Measurements from ENCODE around the gene PTPRD. TPM values are rescaled to one million over a fixed set of nuclear protein-coding genes. Genes with fewer than 3 reads are reported as not detected.

Gene PTPRD
- total and polyA plus RNA-seq, 9 donors: 45.2 to 104 (median 80.0) TPM

GRCh38 chr9:10146517-10147331 is 466.1 kb downstream of the PTPRD start:
- no peaks in the 10 kb centered on the region for H3K4me1 ChIP-seq (ENCODE audit: control insufficient read depth, insufficient read depth, low read length)
- no peak overlapping the region for H3K27ac ChIP-seq (ENCODE audit: low read length)
- no peak for DNase-seq
- no peaks in the 10 kb centered on the region for H3K27me3 ChIP-seq (ENCODE audit: control insufficient read depth, insufficient read depth, low read length)
- H3K36me3 ChIP-seq (ENCODE audit: control insufficient read depth, insufficient read depth, low read length): no peaks in the 10 kb centered on the region
- H3K4me3 ChIP-seq (ENCODE audit: low read length): no peak overlapping the region
- H3K9me3 ChIP-seq (replicated peaks; ENCODE audit: control insufficient read depth, low read depth, low read length): no peaks in the 10 kb centered on the region
- WGBS (ENCODE audit: insufficient coverage): 100% methylated on average over 1 of the region's 8 CpGs

DNA sequence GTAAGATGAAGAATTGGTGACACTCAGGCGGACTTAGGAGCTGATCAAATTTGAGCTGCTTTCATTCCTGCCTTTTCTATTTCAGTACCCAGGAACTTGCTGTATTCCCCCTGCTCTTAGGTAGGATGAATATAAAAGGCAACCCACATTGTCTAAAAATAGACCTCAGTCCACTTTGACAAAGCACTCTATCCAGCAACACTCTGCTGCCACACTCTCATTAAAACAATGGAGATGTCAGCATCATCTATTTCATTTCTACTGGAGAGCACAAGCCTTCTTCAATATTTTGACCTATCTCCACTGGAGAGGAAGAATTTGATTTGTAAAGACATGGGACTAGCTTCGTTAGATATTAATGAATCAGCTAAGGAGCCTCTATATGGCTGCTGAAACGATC is 468.4 kb downstream of the PTPRD start:
- no peaks in the 10 kb centered on the region for H3K4me1 ChIP-seq (ENCODE audit: control insufficient read depth, insufficient read depth, low read length)
- H3K36me3 ChIP-seq (ENCODE audit: control insufficient read depth, insufficient read depth, low read length): no peaks in the 10 kb centered on the region
- H3K9me3 ChIP-seq (replicated peaks; ENCODE audit: control insufficient read depth, low read depth, low read length): no peaks in the 10 kb centered on the region
- no peak for DNase-seq
- H3K27ac ChIP-seq (ENCODE audit: low read length): no peak overlapping the region
- H3K27me3 ChIP-seq (ENCODE audit: control insufficient read depth, insufficient read depth, low read length): no peaks in the 10 kb centered on the region
- WGBS (ENCODE audit: insufficient coverage): no CpG with 5 or more reads among the region's 3 CpGs
- no peak overlapping the region for H3K4me3 ChIP-seq (ENCODE audit: low read length)

DNA sequence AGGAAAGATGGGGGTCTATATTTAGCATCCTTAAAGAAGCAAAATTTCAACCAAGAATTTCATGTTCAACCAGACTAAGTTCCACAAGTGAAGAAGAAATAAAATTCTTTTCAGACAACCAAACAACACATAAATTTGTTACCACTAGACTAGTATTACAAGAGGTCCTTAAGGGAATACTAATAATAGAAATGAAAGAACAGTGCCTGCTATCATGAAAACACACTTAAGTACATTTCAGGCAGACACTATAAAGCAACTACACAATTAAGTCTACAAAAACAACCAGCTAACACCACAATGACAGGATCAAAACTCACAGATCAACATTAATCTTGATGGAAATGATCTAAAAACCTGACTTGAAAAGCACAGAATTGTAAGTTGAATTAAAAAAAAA is 477.2 kb downstream of the PTPRD start:
- Histone ChIP-seq H3K4me3 (ENCODE audit: low read length) (no peak overlapping the region), H3K4me1 (ENCODE audit: control insufficient read depth, insufficient read depth, low read length) (no peaks in the 10 kb centered on the region), H3K27me3 (ENCODE audit: control insufficient read depth, insufficient read depth, low read length) (no peaks in the 10 kb centered on the region), H3K9me3 (replicated peaks; ENCODE audit: control insufficient read depth, low read depth, low read length) (no peaks in the 10 kb centered on the region), H3K36me3 (ENCODE audit: control insufficient read depth, insufficient read depth, low read length) (no peaks in the 10 kb centered on the region), H3K27ac (ENCODE audit: low read length) (no peak overlapping the region)
- DNase-seq: no peak

DNA sequence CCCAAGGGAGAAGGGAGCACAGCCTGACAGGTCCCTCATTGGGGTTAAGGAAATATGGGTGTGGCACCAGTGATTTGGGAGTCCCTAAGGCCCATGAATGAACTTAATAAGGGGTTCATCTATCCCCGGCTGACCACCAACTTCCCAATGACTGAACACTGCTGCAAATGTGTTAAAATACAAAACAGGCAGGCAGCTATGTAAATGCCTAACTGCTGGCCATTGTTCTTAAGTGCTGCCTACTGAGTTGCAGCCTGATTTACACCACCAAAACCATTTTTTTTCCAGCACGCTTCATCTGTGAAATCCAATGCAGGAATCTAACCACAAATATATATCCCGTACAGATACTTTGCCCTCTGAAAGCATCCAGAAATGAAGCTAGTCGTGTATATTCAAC is 478.5 kb downstream of the PTPRD start:
- Histone ChIP-seq H3K4me1 (ENCODE audit: control insufficient read depth, insufficient read depth, low read length) (no peaks in the 10 kb centered on the region), H3K36me3 (ENCODE audit: control insufficient read depth, insufficient read depth, low read length) (no peaks in the 10 kb centered on the region), H3K27ac (ENCODE audit: low read length) (no peak overlapping the region), H3K4me3 (ENCODE audit: low read length) (no peak overlapping the region), H3K9me3 (replicated peaks; ENCODE audit: control insufficient read depth, low read depth, low read length) (no peaks in the 10 kb centered on the region), H3K27me3 (ENCODE audit: control insufficient read depth, insufficient read depth, low read length) (no peaks in the 10 kb centered on the region)
- no peak for DNase-seq
- WGBS (ENCODE audit: insufficient coverage): 81% methylated on average over 3 of the region's 4 CpGs

DNA sequence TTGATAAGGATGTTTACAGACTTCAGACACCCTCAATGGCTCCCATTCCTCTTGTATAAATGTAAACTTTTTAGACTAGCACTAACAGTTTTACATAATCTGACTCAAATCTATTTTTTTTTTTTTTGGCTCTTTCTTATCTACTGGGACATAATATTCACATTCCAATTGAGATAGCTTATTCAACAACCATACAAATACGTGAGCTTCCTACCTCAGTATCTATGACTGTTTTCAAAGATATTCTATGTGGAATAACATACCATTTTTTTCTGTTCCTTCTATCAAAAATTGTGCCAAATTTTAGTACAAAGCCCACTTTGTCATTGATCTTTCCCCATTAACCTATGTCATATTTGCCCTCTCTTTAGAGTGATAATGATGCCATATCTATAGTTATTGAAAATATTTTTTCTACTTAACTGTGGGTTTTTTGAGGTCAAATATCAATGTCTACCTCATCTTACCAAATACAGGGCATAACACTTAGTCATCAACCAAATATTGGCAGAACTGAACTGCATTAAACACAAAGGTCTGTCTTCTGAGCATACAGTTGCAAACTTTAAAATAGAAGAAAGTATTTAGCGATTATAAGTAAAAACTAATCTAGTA is 482.6 kb downstream of the PTPRD start:
- no peak overlapping the region for H3K4me3 ChIP-seq (ENCODE audit: low read length)
- no peaks in the 10 kb centered on the region for H3K27me3 ChIP-seq (ENCODE audit: control insufficient read depth, insufficient read depth, low read length)
- no peaks in the 10 kb centered on the region for H3K9me3 ChIP-seq (replicated peaks; ENCODE audit: control insufficient read depth, low read depth, low read length)
- no peaks in the 10 kb centered on the region for H3K4me1 ChIP-seq (ENCODE audit: control insufficient read depth, insufficient read depth, low read length)
- no peaks in the 10 kb centered on the region for H3K36me3 ChIP-seq (ENCODE audit: control insufficient read depth, insufficient read depth, low read length)
- no peak overlapping the region for H3K27ac ChIP-seq (ENCODE audit: low read length)
- DNase-seq: no peak
- WGBS (ENCODE audit: insufficient coverage): no CpG with 5 or more reads among the region's 2 CpGs

- no peaks in the 10 kb centered on the region for H3K4me1 ChIP-seq (ENCODE audit: control insufficient read depth, insufficient read depth, low read length)
- no peak overlapping the region for H3K4me3 ChIP-seq (ENCODE audit: low read length)
- H3K9me3 ChIP-seq (replicated peaks; ENCODE audit: control insufficient read depth, low read depth, low read length): no peaks in the 10 kb centered on the region
- no peaks in the 10 kb centered on the region for H3K36me3 ChIP-seq (ENCODE audit: control insufficient read depth, insufficient read depth, low read length)
- H3K27ac ChIP-seq (ENCODE audit: low read length): no peak overlapping the region
- no peak for DNase-seq
- H3K27me3 ChIP-seq (ENCODE audit: control insufficient read depth, insufficient read depth, low read length): no peaks in the 10 kb centered on the region
- no CpG with 5 or more reads among the region's 1 CpG for WGBS (ENCODE audit: insufficient coverage)
Observed at GRCh38 chr9:10127867-10128266, 484.9 kb downstream of the PTPRD start.

DNA sequence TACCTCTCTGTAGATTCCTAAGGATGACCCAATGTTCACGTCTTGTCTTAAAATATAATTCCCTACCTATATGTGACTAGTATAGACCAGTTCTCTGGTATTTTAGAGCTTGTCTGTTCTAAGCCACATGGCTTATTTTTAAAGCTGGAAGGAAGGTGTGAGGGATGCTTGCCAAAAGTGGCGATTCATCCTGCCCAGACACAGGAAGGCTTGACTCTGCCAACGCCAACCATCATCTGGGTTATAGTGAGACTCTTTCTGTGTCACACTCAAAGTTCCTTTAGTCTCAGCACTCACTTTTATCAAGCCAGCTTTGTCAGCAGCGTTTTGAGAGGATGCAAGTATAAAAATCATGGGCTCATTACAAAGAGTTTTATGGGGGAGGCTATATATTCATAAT is 500.0 kb downstream of the PTPRD start:
- no CpG with 5 or more reads among the region's 4 CpGs for WGBS (ENCODE audit: insufficient coverage)
- Histone ChIP-seq H3K4me3 (ENCODE audit: low read length) (no peak overlapping the region), H3K27ac (ENCODE audit: low read length) (no peak overlapping the region), H3K27me3 (ENCODE audit: control insufficient read depth, insufficient read depth, low read length) (no peaks in the 10 kb centered on the region), H3K4me1 (ENCODE audit: control insufficient read depth, insufficient read depth, low read length) (no peaks in the 10 kb centered on the region), H3K9me3 (replicated peaks; ENCODE audit: control insufficient read depth, low read depth, low read length) (no peaks in the 10 kb centered on the region), H3K36me3 (ENCODE audit: control insufficient read depth, insufficient read depth, low read length) (no peaks in the 10 kb centered on the region)
- DNase-seq: no peak

- H3K36me3 ChIP-seq (ENCODE audit: control insufficient read depth, insufficient read depth, low read length): no peaks in the 10 kb centered on the region
- WGBS (ENCODE audit: insufficient coverage): no CpG with 5 or more reads among the region's 2 CpGs
- no peak for DNase-seq
- no peaks in the 10 kb centered on the region for H3K27me3 ChIP-seq (ENCODE audit: control insufficient read depth, insufficient read depth, low read length)
- H3K27ac ChIP-seq (ENCODE audit: low read length): no peak overlapping the region
- no peak overlapping the region for H3K4me3 ChIP-seq (ENCODE audit: low read length)
- H3K4me1 ChIP-seq (ENCODE audit: control insufficient read depth, insufficient read depth, low read length): no peaks in the 10 kb centered on the region
- H3K9me3 ChIP-seq (replicated peaks; ENCODE audit: control insufficient read depth, low read depth, low read length): no peaks in the 10 kb centered on the region
Observed at GRCh38 chr9:10112070-10112469, 500.7 kb downstream of the PTPRD start.

DNA sequence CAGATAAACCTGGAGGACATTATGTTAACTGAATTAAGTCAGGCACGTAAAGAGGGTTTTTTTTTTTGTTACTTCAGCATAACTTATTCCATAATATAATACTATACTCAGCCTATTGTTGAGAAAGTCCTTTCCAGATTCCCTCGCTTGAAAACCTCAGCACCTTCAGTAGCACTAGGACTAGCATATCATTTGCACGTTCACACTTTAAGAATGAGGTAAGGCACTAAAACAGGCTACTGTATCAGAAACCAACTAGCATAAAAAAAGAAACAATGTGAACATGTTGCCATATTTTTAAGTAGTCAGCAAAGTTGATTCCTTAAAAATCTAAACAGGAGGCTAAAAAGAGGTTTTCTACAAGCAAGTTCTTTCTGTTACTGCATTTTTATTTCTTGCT is 504.0 kb downstream of the PTPRD start:
- Histone ChIP-seq H3K27me3 (ENCODE audit: control insufficient read depth, insufficient read depth, low read length) (no peaks in the 10 kb centered on the region), H3K4me1 (ENCODE audit: control insufficient read depth, insufficient read depth, low read length) (no peaks in the 10 kb centered on the region), H3K4me3 (ENCODE audit: low read length) (no peak overlapping the region), H3K27ac (ENCODE audit: low read length) (no peak overlapping the region), H3K36me3 (ENCODE audit: control insufficient read depth, insufficient read depth, low read length) (no peaks in the 10 kb centered on the region), H3K9me3 (replicated peaks; ENCODE audit: control insufficient read depth, low read depth, low read length) (no peaks in the 10 kb centered on the region)
- no peak for DNase-seq
- no CpG with 5 or more reads among the region's 3 CpGs for WGBS (ENCODE audit: insufficient coverage)

DNA sequence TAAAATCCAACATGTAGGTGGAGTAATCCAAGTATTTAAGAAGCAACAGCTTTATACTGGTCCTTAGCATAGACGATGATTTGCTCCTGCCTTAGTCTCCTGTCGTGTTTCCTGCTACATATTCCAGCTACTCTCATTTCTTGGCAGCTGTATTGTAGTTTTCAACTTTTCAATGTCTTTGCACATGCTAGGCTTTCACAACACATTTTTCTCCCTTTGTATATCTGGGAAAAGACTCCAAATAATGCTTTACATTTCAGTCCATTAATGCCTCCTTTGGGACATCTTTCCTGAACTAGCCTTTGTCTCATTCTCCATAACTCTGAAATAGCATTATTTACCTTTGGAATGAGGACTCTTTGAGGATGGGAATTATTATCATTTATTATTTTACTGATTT is 508.0 kb downstream of the PTPRD start:
- no peak overlapping the region for H3K27ac ChIP-seq (ENCODE audit: low read length)
- DNase-seq: peak; percentile 83
- 29% methylated on average over 1 of the region's 2 CpGs for WGBS (ENCODE audit: insufficient coverage)

More for the DNA sequence above, 508.0 kb downstream of the PTPRD start:
- Histone ChIP-seq H3K9me3 (replicated peaks; ENCODE audit: control insufficient read depth, low read depth, low read length) (no peaks in the 10 kb centered on the region), H3K36me3 (ENCODE audit: control insufficient read depth, insufficient read depth, low read length) (no peaks in the 10 kb centered on the region), H3K27me3 (ENCODE audit: control insufficient read depth, insufficient read depth, low read length) (no peaks in the 10 kb centered on the region), H3K4me1 (ENCODE audit: control insufficient read depth, insufficient read depth, low read length) (no peaks in the 10 kb centered on the region), H3K4me3 (ENCODE audit: low read length) (no peak overlapping the region)
